Liver (tissue), 9 donors: ENCODE results near the gene YIPF4. TPM values are rescaled to one million over a fixed set of nuclear protein-coding genes. Genes with fewer than 3 reads are reported as not detected.

Experiments
- DNase-seq: peaks from one replicate; pipeline ENCODE4 v3.0.0-alpha.2; 2017; ENCODE audit warnings: low spot score
- H3K27ac ChIP-seq, 2 donors: one replicate each; pipeline ENCODE4 v1.7.0; 2013; ENCODE audit warnings: inconsistent platforms in 2 of 2, low read length in 2 of 2, control low read depth in 1 of 2, low read depth in 1 of 2, mild to moderate bottlenecking in 1 of 2
- H3K27me3 ChIP-seq, 4 donors: one replicate each; pipeline versions ENCODE4 v1.6.1 to v1.7.0; 2013; ENCODE audit warnings: low read length in 3 of 4, inconsistent platforms in 1 of 4, mild to moderate bottlenecking in 1 of 4, moderate library complexity in 1 of 4; ENCODE audit not compliant: control insufficient read depth in 4 of 4, insufficient read depth in 4 of 4
- H3K36me3 ChIP-seq, 4 donors: one replicate each; pipeline versions ENCODE4 v1.6.1 to v1.7.0; 2013; ENCODE audit warnings: low read length in 3 of 4, mild to moderate bottlenecking in 3 of 4, low read depth in 1 of 4, moderate library complexity in 1 of 4; ENCODE audit not compliant: control insufficient read depth in 4 of 4, insufficient read depth in 3 of 4
- H3K4me1 ChIP-seq, 4 donors: one replicate each; pipeline versions ENCODE4 v1.6.1 to v1.7.0; 2013; ENCODE audit warnings: low read length in 3 of 4, mild to moderate bottlenecking in 3 of 4, moderate library complexity in 1 of 4; ENCODE audit not compliant: control insufficient read depth in 4 of 4, insufficient read depth in 4 of 4
- H3K4me3 ChIP-seq, 3 donors: one replicate each; pipeline versions ENCODE4 v1.6.1 to v1.7.0; 2013; ENCODE audit warnings: low read length in 3 of 3, control low read depth in 1 of 3, low read depth in 1 of 3, mild to moderate bottlenecking in 1 of 3
- H3K9ac ChIP-seq, 2 donors: one replicate each; pipeline ENCODE4 v1.7.0; 2013; ENCODE audit warnings: low read length in 2 of 2, mild to moderate bottlenecking in 2 of 2, moderate library complexity in 2 of 2, control low read depth in 1 of 2, low read depth in 1 of 2
- H3K9me3 ChIP-seq, 4 donors: one replicate each; pipeline versions ENCODE4 v1.6.1 to v1.7.0; 2013; ENCODE audit warnings: low read length in 3 of 4; ENCODE audit not compliant: control insufficient read depth in 4 of 4
- ATF3 ChIP-seq: IDR thresholded peaks from 2 replicates; pipeline ENCODE4 v1.6.1; 2016; ENCODE audit warnings: antibody characterized with exemption
- CTCF ChIP-seq: fragments of 150-350 bp; IDR thresholded peaks from 2 replicates; pipeline ENCODE4 v1.5.1; 2017; ENCODE audit warnings: improper control_type of control experiment, low read depth, low read length; ENCODE audit not compliant: missing input control
- EGR1 ChIP-seq, 2 donors: IDR thresholded peaks; 2 replicates each; pipeline ENCODE4 v1.6.1; 2016 to 2018; ENCODE audit warnings: antibody characterized with exemption in 2 of 2, low read depth in 2 of 2
- FOXA1 ChIP-seq: IDR thresholded peaks from 2 replicates; pipeline ENCODE4 v1.6.1; 2016; ENCODE audit warnings: antibody characterized with exemption
- HNF4A ChIP-seq, 2 donors: conservative IDR thresholded peaks; 2 replicates each; pipeline ENCODE4 v1.6.1; 2016; ENCODE audit warnings: antibody characterized with exemption in 2 of 2, mild to moderate bottlenecking in 2 of 2
- HNF4G ChIP-seq: IDR thresholded peaks from 2 replicates; pipeline ENCODE4 v1.6.1; 2016; ENCODE audit warnings: antibody characterized with exemption
- MAX ChIP-seq: IDR thresholded peaks from 2 replicates; pipeline ENCODE4 v1.6.1; 2016; ENCODE audit warnings: antibody characterized with exemption
- NR2F2 ChIP-seq: IDR thresholded peaks from 2 replicates; pipeline ENCODE4 v1.6.1; 2016; ENCODE audit warnings: antibody characterized with exemption
- RAD21 ChIP-seq, 2 donors: IDR thresholded peaks; 2 replicates each; pipeline ENCODE4 v1.6.1; 2016; ENCODE audit warnings: antibody characterized with exemption in 2 of 2, mild to moderate bottlenecking in 2 of 2
- REST ChIP-seq: IDR thresholded peaks from 2 replicates; pipeline ENCODE4 v1.6.1; 2016; ENCODE audit warnings: antibody characterized with exemption, mild to moderate bottlenecking
- SP1 ChIP-seq: IDR thresholded peaks from 2 replicates; pipeline ENCODE4 v1.6.1; 2018; ENCODE audit warnings: antibody characterized with exemption, mild to moderate bottlenecking
- TAF1 ChIP-seq: conservative IDR thresholded peaks from 2 replicates; pipeline ENCODE4 v1.6.1; 2016; ENCODE audit warnings: antibody characterized with exemption, mild to moderate bottlenecking
- YY1 ChIP-seq: IDR thresholded peaks from 2 replicates; pipeline ENCODE4 v1.6.1; 2016; ENCODE audit warnings: antibody characterized with exemption, mild to moderate bottlenecking
- ZBTB33 ChIP-seq: IDR thresholded peaks from 2 replicates; pipeline ENCODE4 v1.6.1; 2016; ENCODE audit warnings: antibody characterized with exemption
- WGBS: extraction: QIAGEN DNeasy Blood & Tissue Kit; methylation state at CpG from one replicate; pipeline ENCODE4 v1.1.7; 2013; 5-methylcytosine and 5-hydroxymethylcytosine counted together
- polyA plus RNA-seq, 2 donors: library from polyadenylated mRNA; stranded (reverse) in 1 of 2; unstranded in 1 of 2; fragments of 200-250 nt in 1 of 2; fragments of >200 nt in 1 of 2; fragmentation: Nextera tagmentation in 1 of 2; extraction: Ambion mirVana in 1 of 2; gene quantifications; one replicate each; pipeline versions ENCODE4 v1.2.1 to v1.2.3, GENCODE V29; 2013 to 2015
- total RNA-seq, 2 donors: library from RNA; depleted of rRNA; stranded (reverse); fragments of >200 nt; gene quantifications; one replicate each; pipeline ENCODE4 v1.2.3, GENCODE V29; 2014
- donor health status: healthy.
- donor health status: healthy.
- donor health status: healthy.
- donor health status: healthy.
- donor health status: healthy.

The YIPF4 gene
- total and polyA plus RNA-seq, 4 donors = 11.6 to 38.4 (median 14.4) TPM

GRCh38 chr2:32264422-32265105 lies 13.1 kb upstream of the YIPF4 start, which contains the start of gene NLRC4:
Gene NLRC4, minus strand, starts transcription at chr2:32264886. Its CDS starts 8,111 bp downstream, at chr2:32256775.
- WGBS = 79% methylated on average over 7 of the region's 7 CpGs
- no peak within 1 kb of the TSS for H3K4me3 ChIP-seq
- H3K27me3 ChIP-seq = peaks cover 0 to 3% (median 0%) of the 10 kb centered on the region in 4 donors
- no peaks in the 10 kb centered on the region for H3K9me3 ChIP-seq
- H3K4me1 ChIP-seq = no peaks in the 10 kb centered on the region
- TF ChIP-seq HNF4A (conservative IDR thresholded peaks at IDR 0.05) (no peak), EGR1 (IDR thresholded peaks at IDR 0.05; ENCODE audit: low read depth in 2 of 2) (no peak), REST (no peak), RAD21 (IDR thresholded peaks at IDR 0.05) (no peak), MAX (no peak), NR2F2 (no peak), CTCF (no peak)
- H3K9ac ChIP-seq = peak within 1 kb of the TSS; percentile 22 to 47
- H3K27ac ChIP-seq = peak within 1 kb of the TSS; percentile 23 to 46
- H3K36me3 ChIP-seq = no peaks in the 10 kb centered on the region
- DNase-seq = no peak

GRCh38 chr2:32271063-32271462 lies 6.6 kb upstream of the YIPF4 start:
- no peak for TF ChIP-seq NR2F2
- WGBS = 71% methylated on average over 2 of the region's 2 CpGs

GRCh38 chr2:32272279-32272678 lies 5.4 kb upstream of the YIPF4 start:
- H3K4me3 ChIP-seq = no peak overlapping the region
- H3K27me3 ChIP-seq = peaks cover 0 to 3% (median 0%) of the 10 kb centered on the region in 4 donors
- DNase-seq = no peak
- H3K9me3 ChIP-seq = no peaks in the 10 kb centered on the region
- WGBS = 47% methylated on average over 3 of the region's 3 CpGs
- H3K36me3 ChIP-seq = no peaks in the 10 kb centered on the region
- H3K27ac ChIP-seq = no peak overlapping the region
- peaks cover 0 to 4% (median 0%) of the 10 kb centered on the region in 4 donors for H3K4me1 ChIP-seq
- H3K9ac ChIP-seq = no peak overlapping the region
- TF ChIP-seq ZBTB33 (no peak), RAD21 (IDR thresholded peaks at IDR 0.05) (no peak), NR2F2 (no peak), SP1 (no peak), MAX (no peak), CTCF (no peak), TAF1 (no peak), FOXA1 (no peak), ATF3 (no peak), YY1 (no peak), HNF4G (no peak), EGR1 (IDR thresholded peaks at IDR 0.05; ENCODE audit: low read depth in 2 of 2) (no peak)

More at GRCh38 chr2:32271063-32271462, 6.6 kb upstream of the YIPF4 start:
- no peak overlapping the region for H3K27ac ChIP-seq
- H3K4me3 ChIP-seq = no peak overlapping the region
- H3K36me3 ChIP-seq = no peaks in the 10 kb centered on the region
- H3K9ac ChIP-seq = no peak overlapping the region
- H3K9me3 ChIP-seq = no peaks in the 10 kb centered on the region
- peaks cover 0 to 3% (median 0%) of the 10 kb centered on the region in 4 donors for H3K27me3 ChIP-seq
- H3K4me1 ChIP-seq = no peaks in the 10 kb centered on the region
- DNase-seq = no peak
